Measurements from ENCODE around the gene MAD1L1. TPM values are rescaled to one million over a fixed set of nuclear protein-coding genes. Genes with fewer than 3 reads are reported as not detected.

MAD1L1 gene
- total RNA-seq, 4 donors from 2014 or later = 8.0 to 52.7 (median 26.7) TPM

DNA sequence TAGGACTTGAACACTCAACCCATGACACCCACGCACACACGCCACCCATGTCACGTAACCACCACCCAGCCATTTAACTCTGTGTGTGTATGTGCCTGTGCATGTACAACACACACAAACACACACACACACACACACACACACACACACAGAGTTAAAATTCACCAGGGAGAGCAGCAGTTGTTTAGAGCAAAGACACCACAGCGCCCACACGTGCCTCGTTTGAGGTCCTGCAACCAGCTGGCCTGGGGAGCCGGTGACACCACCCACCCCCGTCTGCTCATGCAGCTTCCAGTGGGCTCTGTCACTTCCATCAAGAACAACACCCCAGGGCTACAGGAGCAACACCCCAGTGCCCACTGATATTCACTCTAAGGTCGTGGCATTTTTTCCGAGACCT is 465.2 kb downstream of the MAD1L1 start:
- no peak overlapping the region for H3K27ac ChIP-seq
- no peak for DNase-seq

More for the DNA sequence above, 465.2 kb downstream of the MAD1L1 start:
- Histone ChIP-seq H3K4me3 (no peak overlapping the region), H3K4me1 (no peaks in the 10 kb centered on the region), H3K36me3 (no peaks in the 10 kb centered on the region), H3K9me3 (peaks cover 0 to 12% of the 10 kb centered on the region in 2 donors), H3K27me3 (no peaks in the 10 kb centered on the region)
- intact Hi-C loops (cut with DNase I; ENCODE audit: low total_unique reads) = no loop called here
- in situ Hi-C loops (cut with MboI; ENCODE audit: low pct_ligation_motif_present in 1 of 4, low pct_unique_long_range_greater_than_20kb in 1 of 4, low sequenced_read_pairs in 3 of 4) = no loop called here
- no peak for TF ChIP-seq POLR2AphosphoS5 (IDR thresholded peaks at IDR 0.05)
- no peak for TF ChIP-seq EP300 (IDR thresholded peaks at IDR 0.05; ENCODE audit: low read depth)
- TF ChIP-seq CTCF (IDR thresholded peaks at IDR 0.05) = no peak
- TF ChIP-seq POLR2A (IDR thresholded peaks at IDR 0.05) = no peak
- WGBS, 2 donors (ENCODE audit: low coverage in 1 of 2) = 64 to 90% methylated on average over 2 to 10 of the region's 10 CpGs

Small RNA genes lying within 50 kb of the gene (small RNA-seq; reads per million reads assigned to genes)
- gene MIR4655 = 0 reads per million in 4 donors

Other genes with a start within 250 kb of the MAD1L1 start
- 10 to 100 TPM in 3 of 4 donors, 1 to 10 TPM in 1; 2.2 to 15.3 (median 12.7) TPM for gene MRM2, start 9.3 kb upstream of the MAD1L1 start, total RNA-seq
- gene NUDT1, start 9.3 kb upstream of the MAD1L1 start, total RNA-seq = 10 to 100 TPM in 1 of 4 donors, 1 to 10 TPM in 2, not detected in 1; 4.2 to 23.6 (median 9.5) TPM
- gene SNX8, start 81.5 kb upstream of the MAD1L1 start, total RNA-seq = 10 to 100 TPM in 2 of 4 donors, 1 to 10 TPM in 2; 3.8 to 27.3 (median 9.2) TPM
- 100 to 1,000 TPM in 1 of 4 donors, 10 to 100 TPM in 3; 75.4 to 201 (median 90.6) TPM for gene EIF3B, start 121.9 kb upstream of the MAD1L1 start, total RNA-seq
- gene CHST12, start 170.7 kb upstream of the MAD1L1 start, total RNA-seq = 100 to 1,000 TPM in 1 of 4 donors, 10 to 100 TPM in 2, 1 to 10 TPM in 1; 7.6 to 136 (median 13.6) TPM
- not detected for gene GRIFIN, start 243.5 kb upstream of the MAD1L1 start, total RNA-seq